ENCODE data around the gene FOXN1.
"Not testable (repeated sequence)": the region's sequence is repeated elsewhere in the genome, so short reads cannot be mapped to it uniquely, and the experiment has no call there.

FOXN1 gene

GRCh38 chr17:28574526-28574925, 68.4 kb downstream of the FOXN1 start:
- DNase-seq (ENCODE audit: low spot score), result no peak

- DNase-seq (ENCODE audit: low spot score), result peak; percentile 83
Observed at GRCh38 chr17:28575126-28575795, 69.1 kb downstream of the FOXN1 start.

- DNase-seq (ENCODE audit: low spot score), result not testable (repeated sequence)
Observed at GRCh38 chr17:28576016-28576415, 69.9 kb downstream of the FOXN1 start.

GRCh38 chr17:28576758-28577465, 70.8 kb downstream of the FOXN1 start, which contains the start of gene ALDOC:
TSS of gene ALDOC (minus strand) at chr17:28576895. CDS start at chr17:28575532, 1,363 bp downstream.
- DNase-seq (ENCODE audit: low spot score), result peak; percentile 99

- no peak for DNase-seq (ENCODE audit: low spot score)
Observed at GRCh38 chr17:28577466-28577824, 71.3 kb downstream of the FOXN1 start.

- no peak for DNase-seq (ENCODE audit: low spot score)
Observed at GRCh38 chr17:28578246-28579195, 72.4 kb downstream of the FOXN1 start.

GRCh38 chr17:28579526-28579925, 73.4 kb downstream of the FOXN1 start:
- DNase-seq (ENCODE audit: low spot score), result no peak

- no peak for DNase-seq (ENCODE audit: low spot score)
Observed at GRCh38 chr17:28580959-28581358, 74.8 kb downstream of the FOXN1 start.

GRCh38 chr17:28582513-28582912, 76.4 kb downstream of the FOXN1 start:
- DNase-seq (ENCODE audit: low spot score), result no peak

- no peak for DNase-seq (ENCODE audit: low spot score)
Observed at GRCh38 chr17:28584434-28584833, 78.3 kb downstream of the FOXN1 start.

- DNase-seq (ENCODE audit: low spot score), result no peak
Observed at GRCh38 chr17:28585851-28586250, 79.7 kb downstream of the FOXN1 start.

Data from Ammon's horn (tissue), 1 donor.